ENCODE results near the gene MYO18B.

Gene MYO18B

DNA sequence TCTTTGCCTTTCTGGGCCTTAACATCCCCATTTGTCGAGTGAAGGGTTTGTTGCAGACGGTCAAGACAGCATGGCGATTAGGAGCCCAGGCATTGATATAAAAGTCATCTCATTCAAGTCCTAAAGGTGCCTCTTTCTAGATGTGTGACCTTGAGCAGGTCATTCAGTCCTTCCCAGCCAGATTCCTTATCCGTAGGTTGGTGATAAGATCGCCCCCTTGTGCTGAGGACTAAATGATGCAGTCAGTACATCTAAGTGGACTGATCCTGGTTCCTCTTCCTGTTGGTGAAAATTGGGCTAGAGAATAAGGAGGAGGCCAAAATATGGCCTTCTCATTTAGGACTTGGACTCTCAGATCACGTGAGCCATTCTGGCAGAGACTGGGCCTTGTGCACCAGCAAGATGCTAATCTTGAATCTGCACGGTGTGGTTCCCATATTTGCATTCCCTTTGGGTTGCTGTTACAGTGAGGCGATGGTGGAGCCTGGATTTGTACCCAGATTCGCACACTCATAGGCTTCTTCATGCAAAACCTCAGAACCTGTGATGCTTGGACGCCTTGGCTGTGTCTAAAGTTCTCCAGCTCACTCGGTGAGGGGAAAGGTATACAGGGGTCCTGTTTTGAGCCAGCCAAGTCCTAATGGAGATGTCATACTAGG, 156.8 kb downstream of the MYO18B start:
- no peak for DNase-seq

DNA sequence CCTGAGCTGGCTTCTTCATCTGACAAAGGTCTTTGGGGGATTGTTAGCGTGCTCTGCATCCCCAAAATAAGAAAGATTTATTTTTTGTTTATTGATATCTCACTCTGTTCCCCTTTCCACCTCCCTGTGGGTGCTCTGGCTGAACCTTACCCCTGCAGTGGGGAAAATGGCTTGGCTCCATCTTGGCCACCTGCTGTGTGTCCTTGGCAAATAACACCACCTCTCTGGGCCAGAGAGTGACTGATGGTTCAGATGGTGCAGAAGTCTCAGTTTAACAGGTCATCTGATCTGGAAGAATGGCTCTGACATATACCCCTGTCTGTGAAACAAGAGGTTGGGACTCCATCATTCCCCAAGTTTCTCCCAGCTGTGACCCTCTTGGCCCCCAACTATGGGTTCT, 157.6 kb downstream of the MYO18B start:
- no peak for DNase-seq

DNA sequence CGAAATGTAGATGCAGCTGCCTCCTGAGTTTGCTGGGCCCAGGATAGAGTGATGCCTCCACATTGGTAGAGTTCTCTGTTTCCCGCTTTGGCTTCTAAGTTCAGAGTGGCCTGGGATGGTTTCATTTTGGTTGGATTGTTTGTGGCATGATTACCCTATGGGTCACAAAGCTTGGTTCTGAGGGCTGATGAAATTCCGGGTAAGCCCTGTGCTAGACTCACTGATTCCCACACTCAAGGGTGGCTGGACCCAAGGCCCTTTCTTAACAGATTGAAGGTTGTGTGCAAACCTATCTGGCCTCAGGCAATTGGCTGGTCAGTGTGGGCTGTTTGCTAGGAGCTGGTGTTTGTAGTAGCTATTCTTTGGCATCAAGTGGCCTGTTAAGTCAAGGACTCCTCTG, 158.4 kb downstream of the MYO18B start:
- DNase-seq: no peak

DNA sequence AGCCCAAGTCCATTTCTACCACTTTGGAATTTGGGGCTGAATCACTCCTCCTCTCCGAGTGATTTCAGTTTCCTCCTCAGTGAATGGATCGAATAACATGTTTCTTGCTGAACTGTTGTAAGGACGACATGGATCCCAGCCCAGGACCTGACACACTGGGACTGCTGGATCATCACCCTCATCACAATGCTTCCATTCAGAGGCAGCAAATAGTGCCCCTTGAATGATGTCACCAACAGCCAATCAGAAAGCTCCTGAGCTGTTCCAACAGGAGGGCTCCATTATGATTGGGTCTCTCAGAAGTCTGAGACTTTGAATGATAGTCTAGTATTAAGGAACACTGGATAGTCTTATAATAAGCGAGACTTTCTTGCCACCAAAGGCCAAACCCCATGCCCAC, 158.9 kb downstream of the MYO18B start:
- peak in 46 of 56 donors; percentile 2 to 93 (median 54) for DNase-seq

DNA sequence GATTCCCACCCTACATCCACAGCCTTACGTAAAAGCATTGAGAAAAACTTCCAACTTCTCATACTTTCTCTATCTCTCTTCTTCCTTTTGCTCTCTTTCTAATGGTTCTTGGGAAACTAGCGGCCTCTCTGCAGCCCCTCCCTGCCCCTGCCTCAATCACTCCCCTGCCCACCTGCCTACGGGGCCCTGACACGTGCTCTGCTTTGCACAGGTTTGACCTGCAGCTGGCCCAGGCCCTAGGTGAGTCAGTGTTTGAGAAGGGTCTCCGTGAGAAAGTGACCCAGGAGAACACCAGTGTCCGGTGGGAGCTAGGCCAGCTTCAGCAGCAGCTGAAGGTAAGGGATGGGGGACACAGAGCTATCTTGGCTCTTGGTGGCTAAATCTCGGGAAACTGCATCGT, 160.4 kb downstream of the MYO18B start:
- no peak for DNase-seq

DNA sequence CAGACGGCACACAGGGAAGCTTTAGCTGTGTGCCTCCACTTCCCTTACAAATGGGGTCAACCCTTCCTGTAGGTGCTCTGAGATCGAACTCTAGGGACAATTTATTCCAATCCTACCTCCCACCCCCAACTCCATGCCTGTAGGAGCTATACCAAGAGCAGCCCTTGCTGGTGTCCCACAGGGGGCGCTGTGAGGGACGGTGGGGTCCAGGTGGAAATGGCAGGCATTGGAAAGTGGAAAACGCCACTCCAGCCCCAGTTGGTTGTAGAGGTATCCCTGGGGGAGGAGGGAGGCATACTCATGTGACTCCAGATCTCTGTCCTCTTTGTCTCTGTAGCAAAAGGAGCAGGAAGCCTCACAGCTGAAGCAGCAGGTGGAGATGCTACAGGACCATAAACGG, 161.3 kb downstream of the MYO18B start:
- DNase-seq: no peak

DNA sequence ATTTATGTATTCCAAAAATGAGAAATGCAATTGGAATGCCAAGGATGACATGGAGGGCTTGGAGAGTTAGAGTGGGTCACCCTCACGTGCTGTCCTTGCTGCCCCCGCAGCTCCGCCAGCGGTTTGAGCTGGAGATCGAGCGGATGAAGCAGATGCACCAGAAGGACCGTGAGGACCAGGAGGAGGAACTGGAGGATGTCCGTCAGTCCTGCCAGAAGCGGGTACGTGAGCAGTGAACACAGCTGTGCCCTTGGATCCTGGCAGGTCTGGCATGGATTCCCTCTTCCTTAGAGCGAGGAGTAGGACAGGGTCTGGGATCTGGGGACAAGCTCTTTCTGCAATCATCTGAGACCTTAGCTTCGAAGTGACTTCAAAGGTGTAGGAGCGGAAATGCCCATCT, 166.2 kb downstream of the MYO18B start:
- no peak for DNase-seq

DNA sequence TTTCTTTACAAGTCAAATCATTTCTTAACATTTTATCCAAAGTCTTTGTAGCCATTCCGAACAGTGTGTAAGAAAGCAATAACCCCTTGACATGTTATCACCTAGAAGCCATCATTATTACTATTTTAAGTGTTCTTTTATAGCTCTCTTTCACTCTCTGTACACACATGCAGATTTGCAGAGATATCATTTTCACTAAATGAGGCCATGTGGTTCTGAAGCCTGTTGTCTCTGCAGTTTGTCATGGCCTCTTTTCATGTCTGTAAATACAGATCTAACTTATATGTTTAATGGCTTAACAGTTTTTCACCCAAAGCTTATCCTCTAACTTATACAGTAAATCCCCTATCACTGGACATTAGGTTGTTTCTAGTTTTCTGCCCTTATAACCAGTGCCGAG, 166.8 kb downstream of the MYO18B start:
- no peak for DNase-seq

DNA sequence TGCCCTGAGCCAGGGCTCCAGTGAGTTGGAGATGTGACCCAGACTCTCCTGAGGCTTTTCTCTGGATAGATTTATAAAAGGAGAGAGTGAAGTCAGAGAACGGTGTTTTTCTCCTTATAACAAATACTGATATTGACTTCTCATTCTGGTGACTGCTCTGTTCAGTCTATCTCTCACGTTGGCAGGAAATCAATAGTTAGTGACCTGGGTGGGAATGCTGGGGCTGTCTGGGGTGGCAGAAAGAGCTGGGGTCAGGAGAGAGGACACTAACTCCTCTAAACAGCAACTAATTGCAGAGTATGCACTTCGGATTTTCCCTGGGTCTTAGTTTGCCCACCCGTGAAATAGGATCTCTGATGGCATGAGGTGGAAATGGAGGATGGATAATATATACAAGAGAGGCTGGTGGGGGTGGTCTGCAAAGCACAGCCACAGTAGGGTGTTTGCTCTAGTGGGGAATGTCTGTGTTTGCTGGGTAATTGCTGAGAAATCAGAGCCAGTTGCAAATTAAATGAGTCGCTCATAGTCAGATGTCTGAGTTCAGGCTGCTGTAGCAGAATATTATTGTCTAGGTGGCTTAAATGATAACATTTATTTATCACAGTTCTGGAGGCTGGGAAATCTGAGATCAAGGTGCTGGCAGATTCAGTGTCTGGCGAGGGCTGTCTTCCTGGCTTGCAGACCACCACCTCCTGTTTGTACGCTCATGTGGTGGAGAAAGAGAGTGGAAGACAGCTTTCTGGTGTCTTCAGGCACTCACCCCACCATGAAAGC, 167.8 kb downstream of the MYO18B start:
- no peak for DNase-seq

DNA sequence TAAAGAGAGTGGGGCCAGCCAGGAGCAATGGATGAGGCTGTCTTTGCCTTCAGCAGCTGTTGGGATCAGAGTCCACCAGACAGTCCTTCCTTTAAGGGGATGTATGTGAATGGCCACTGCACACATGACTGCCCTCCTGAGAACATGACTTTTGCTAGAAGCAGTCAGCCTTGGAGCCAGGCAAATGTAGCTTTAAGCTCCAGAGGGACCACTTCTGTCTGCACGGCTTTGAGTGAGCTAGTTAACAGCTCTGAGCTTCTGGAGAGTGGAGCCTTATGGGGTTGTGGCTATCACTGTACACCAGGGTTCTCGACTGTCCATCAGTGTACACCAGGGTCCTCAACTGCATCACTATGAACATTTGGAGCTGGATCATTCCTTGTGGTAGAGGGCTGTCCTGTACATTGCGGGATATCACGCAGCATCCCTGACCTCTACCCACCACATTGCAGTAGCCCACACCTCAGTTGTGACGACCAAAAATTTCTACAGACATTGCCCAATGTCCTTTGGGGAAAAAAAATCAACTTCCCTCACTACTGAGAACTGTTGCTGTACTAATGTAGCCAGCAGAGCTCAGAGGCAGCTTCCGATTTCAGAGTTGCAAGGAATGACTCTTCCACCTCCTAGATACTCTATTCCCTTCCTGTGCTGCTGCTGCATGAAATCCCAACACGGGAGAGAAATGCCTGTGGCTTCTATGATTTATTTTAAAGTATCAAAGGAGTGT, 169.4 kb downstream of the MYO18B start:
- DNase-seq: no peak

DNA sequence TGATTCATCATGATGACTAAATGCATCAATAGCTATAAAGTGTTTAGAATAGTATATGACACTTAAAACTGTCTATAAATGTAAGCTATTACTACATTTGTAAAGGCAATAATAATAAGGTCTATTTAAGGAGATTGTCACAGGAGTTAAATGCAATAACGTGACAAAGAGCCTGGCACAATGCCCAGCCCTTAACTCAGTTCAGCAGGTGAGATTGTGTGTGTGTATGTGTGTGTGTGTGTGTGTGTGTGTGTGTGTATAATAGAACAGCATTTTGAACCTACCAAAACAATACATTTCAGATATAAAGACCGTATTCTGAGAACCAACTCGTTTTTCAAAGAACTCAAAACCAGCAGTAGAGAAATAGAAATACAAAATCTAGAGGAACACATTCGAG, 177.5 kb downstream of the MYO18B start:
- DNase-seq: no peak

DNA sequence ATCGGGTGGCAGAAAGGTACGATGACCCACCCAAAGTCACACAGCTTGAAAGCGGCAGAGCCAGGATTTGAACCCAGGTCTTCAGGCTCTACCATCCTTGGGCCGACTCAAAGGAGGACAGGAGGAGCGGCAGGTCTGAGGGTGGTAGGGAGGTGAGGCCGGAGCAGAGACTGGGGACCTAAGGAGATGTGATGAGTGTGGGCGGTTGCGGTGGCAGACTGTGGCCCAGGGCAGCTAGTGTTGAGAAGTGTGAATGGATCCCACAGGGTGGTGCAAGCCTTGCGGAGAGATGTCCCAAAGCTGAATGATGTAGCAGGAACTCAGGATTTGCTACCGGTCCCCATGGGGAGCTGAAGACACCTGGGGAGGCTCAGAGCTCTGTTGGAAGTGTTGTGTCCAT, 180.2 kb downstream of the MYO18B start:
- DNase-seq: no peak

DNA sequence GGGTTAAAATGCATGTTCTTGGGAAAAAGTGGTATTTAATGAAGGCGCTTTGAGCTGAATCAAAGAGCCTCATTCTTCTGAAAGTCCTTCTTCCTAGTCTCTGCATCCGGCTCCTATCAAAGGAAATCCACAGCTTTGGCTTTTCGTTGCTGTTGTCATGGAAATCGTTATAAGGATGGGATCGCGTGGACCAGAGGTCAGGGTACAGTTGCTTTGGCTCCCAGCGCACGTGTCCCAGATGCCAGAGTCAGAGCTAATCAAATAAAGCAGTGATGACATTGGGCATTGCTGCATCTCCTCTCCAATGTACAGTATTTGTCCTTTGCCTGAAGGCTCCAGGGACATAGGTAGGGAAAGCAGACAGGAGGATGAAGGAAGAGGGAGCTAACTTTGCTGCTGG, 181.9 kb downstream of the MYO18B start:
- peak in 6 of 56 donors; percentile 3 to 27 (median 6) for DNase-seq

DNA sequence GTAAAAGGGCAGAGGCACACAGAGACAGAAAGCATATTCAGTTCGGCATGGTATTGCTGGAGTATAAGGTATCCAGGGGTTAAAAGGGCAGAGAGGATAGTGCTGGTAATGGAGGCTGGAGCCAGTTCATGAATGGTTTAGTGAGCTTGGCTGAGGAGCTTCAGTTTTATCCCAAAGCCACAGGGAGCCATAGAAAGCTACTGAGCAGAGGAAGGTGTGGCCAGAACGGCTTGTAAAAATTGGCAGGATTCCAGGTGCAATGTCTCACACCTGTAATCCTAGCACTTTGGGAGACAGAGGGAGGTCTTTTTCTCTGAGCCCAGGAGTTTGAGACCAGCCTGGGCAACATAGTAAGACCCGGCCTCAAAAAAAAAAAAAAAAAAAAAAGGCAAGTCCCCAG, 186.1 kb downstream of the MYO18B start:
- no peak for DNase-seq

DNA sequence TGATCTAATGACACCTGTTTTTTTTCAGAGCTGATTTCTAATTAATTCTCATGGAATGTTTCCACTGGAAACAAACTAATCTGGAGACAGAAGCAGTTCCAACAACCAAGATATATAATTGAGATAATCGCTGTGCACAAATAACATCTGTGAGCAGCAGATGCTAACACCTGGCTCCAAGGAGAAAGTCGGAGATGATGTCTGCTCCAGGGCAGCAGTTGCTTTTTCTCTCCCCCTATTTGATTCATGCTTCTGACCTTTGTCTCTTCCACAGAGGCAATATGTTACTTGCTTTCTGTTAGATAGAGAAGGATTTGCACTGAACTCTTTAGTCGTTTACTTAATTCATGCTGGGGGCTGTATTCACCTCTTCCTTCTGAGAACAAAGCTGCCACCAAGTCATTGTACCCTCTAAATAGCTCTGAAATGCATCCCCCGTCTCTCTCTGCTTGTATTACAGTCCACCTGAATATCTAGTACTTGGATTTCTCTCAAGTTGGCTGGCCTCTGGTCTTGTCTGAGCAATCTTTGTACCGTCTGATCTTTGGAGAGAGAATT, 187.4 kb downstream of the MYO18B start:
- no peak for DNase-seq

DNA sequence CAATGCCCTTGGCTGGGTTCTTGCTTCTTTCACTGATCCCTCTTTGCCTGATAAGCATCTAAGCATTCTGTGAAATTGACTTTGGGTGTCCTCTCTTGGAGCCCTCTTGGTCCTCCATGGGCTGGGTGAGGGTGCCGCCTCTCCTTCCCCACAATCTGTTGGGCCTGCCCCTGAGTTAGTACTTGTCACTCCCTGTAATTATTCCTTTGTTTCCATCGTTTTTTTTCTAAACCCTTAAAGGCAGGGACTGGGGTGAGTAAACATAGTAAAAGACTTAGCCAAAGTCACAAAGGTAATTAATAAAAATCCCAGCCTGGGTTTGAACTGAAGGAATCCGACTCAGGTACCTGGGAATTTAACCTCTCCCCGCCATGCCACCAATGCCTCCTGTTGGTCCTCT, 188.1 kb downstream of the MYO18B start:
- DNase-seq: no peak

DNA sequence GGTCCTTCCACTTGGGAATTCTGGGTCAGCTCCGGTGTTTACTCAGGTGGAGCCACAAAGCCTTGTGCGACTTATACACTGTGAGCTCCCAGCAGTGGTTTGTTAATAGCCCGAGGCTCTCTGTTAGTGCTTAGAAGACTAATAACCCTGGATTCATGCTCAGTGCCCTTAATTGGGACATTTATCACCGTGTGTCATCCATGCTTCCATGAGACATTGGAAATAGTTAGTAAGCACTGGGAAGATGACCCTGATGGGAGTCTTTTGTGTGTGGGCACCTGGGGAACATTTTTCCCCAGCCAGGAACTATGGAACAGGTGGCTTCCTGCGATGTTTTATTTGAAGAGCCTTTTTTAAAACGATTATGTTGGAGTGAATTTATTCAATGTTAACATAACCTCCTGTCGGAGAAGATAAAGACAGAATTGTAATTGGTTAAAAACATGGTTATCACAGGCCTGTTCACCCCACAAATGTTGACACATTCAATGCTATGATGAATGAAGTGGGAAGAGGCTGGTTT, 188.9 kb downstream of the MYO18B start:
- DNase-seq: no peak

DNA sequence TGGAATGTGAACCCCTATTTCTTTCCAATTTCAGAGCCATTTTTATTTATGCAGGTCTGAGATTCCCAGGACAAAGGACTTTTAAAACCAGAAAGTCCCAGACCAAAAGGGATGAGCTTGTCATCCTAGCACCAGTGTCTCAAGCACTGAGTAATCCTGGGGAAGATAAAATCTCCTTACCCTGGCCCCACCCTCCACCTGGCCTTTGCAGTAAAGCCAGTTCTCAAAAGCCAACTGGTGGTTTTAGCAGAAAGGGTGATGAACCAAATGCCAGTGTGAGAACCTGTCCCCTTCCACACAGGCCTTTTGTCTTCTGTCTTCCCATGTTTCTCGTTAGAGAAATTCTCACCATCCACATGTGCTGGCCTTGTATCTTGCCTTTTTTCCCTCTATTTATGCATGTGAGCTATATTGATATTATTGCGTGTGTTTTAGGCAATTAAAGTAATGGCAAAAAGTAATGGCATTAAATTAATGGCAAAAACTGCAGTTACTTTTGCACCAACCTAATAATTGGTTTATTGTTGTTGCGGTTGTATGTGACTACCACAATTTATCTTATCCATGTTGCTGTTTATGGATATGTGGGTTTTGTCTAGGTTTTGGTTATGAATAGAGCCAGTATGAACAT, 191.3 kb downstream of the MYO18B start:
- no peak for DNase-seq

DNA sequence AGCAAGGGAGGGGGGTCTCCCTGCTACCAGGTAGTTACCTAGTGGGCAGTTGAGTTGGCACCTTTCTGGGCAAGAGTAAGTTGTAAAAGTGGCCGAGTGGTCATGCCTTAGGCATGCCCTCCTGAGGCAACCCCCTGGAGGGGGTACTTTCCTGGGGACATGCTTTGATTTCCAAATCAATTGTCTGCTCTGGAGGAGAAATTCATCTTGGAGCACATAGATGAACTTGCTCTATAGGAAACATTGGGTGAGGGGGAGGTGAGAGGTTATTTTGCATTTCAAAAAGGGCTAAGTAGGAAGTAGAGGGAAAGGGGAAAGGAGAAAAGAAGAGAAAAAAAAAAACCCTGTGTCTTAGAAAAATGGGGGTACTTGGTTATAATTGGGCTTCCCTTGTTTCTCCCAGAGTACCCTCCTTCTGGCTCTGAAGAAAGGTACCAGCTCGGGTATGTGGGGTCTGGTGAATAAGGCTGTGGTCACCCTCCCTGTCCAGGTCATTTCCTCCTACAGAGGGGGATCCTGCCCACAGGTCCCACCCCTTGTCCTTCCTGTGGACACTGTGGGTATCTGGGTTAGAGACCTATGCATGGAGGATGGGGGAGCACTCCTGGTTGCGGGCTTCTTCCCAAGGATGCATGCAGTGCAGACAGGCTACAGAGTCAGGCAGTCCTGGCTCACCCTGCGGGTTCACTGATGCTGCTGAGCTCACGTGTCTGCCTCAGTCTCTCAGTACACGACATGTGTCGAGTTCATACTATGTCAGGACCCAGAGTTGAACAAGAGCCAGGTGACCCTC, 193.5 kb downstream of the MYO18B start:
- no peak for DNase-seq

DNA sequence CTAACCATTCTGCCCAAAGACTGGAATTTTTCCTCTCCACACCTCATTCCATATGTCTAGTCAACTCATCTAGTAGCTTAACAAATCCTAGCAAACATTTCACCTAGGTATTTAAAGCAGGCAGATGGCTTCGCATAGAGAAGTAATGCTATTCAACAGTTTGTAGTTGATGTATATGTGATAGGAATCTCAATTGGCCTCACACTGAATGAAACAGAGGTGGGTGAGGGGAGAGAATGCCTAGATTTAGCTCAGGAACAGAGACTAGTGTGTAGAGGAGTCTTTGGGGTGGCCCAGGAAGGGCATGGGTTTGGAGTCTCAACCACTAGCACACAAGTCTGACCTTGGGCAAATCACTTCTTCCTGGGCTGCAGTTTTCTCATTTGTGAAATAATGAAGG, 196.2 kb downstream of the MYO18B start:
- DNase-seq: no peak

DNA sequence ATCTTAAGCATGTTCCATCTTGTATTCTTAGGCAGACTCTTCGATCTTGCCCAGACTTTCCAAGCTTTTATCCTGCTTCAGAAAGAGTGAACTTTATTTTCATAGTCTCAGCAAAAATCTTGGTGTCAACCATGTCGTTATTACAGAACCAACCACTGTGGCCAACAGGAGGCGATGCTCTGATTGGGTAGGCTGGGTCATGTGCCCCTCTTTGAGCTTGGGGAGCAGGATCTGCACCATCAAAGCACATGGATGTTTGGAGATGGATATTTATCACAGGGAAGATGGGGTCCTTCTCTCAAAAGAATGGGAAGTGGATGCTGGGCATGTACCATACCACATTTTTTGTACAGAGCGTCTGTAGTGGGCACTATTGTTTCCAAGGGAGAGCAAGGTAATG, 197.4 kb downstream of the MYO18B start:
- DNase-seq: no peak
